Left lobe of liver (tissue), 2 donors: ENCODE measurements around the gene SIM2. TPM values are rescaled to one million over a fixed set of nuclear protein-coding genes. Genes with fewer than 3 reads are reported as not detected.
A peak's percentile ranks its signal among the peaks of the same experiment; 100 is the strongest.

Experiments used
- ATAC-seq: fragments of 200-7000 bp; cut with Tn5 transposase; one replicate; pipeline ENCODE4 v1.9.1; 2020; ENCODE audit warnings: mild to moderate bottlenecking, moderate library complexity
- DNase-seq: peaks from one replicate; pipeline ENCODE4 v3.0.0-alpha.2; 2020; ENCODE audit warnings: low spot score
- total RNA-seq: library from RNA; stranded (reverse); gene quantifications from one replicate; pipeline ENCODE4 v1.2.1, GENCODE V29; 2021
- donor health status: DM: no; HTN: no; CAD: no; lungs with moderate emphysema.
- donor health status: DM: no; HTN: yes; CAD: no.

Gene SIM2
- total RNA-seq, 1 donor from 2014 or later: not detected

DNA sequence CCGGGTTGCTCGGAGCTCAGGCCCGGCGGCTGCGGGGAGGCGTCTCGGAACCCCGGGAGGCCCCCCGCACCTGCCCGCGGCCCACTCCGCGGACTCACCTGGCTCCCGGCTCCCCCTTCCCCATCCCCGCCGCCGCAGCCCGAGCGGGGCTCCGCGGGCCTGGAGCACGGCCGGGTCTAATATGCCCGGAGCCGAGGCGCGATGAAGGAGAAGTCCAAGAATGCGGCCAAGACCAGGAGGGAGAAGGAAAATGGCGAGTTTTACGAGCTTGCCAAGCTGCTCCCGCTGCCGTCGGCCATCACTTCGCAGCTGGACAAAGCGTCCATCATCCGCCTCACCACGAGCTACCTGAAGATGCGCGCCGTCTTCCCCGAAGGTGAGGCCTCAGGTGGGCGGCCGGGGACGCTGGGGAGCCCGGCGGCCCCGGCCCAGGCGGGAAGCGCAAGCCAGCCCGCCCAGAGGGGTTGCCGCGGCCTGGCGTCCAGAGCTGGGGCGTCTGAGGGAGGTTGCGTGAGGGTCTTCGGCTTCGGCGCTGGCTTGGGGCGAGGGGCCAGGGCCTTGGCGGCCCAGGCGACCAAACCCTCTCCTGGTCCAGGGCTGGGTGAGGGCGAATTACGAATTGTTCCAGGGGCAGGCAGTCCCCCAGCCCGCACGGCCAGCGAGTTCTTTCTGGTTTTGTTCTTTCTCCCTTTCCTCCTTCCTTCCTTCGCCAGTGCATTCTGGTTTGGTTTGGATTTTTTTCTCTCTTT lies 805 bp downstream of the SIM2 start:
- ATAC-seq: no peak
- DNase-seq: no peak

DNA sequence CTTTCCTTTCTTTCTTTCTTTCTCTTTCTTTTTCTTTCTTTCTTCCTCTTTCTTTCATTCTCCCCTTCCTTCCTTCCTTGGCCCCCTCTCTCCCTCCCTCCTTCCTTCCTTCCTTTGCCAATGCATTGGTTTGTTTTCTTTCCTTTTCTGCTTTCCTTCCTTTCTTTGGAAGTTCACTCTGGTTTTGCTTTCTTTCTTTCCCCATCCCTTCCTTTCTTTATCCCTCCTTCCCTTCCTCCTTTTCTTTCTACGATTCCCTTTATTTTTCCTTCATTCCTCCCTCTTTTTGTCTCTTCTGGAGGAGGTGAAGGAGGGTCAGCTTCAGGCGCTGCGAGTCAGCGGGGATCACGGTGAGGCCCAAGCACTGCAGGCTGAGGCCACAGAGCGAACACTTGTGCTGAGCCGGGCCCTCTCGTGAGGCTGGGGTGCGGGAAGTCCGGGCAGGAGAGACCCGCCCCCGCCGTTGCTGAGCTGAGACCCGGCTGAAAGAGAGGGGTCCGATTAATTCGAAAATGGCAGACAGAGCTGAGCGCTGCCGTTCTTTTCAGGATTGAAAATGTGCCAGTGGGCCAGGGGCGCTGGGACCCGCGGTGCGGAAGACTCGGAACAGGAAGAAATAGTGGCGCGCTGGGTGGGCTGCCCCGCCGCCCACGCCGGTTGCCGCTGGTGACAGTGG lies 1.5 kb downstream of the SIM2 start:
- DNase-seq (no peak), ATAC-seq (no peak)

DNA sequence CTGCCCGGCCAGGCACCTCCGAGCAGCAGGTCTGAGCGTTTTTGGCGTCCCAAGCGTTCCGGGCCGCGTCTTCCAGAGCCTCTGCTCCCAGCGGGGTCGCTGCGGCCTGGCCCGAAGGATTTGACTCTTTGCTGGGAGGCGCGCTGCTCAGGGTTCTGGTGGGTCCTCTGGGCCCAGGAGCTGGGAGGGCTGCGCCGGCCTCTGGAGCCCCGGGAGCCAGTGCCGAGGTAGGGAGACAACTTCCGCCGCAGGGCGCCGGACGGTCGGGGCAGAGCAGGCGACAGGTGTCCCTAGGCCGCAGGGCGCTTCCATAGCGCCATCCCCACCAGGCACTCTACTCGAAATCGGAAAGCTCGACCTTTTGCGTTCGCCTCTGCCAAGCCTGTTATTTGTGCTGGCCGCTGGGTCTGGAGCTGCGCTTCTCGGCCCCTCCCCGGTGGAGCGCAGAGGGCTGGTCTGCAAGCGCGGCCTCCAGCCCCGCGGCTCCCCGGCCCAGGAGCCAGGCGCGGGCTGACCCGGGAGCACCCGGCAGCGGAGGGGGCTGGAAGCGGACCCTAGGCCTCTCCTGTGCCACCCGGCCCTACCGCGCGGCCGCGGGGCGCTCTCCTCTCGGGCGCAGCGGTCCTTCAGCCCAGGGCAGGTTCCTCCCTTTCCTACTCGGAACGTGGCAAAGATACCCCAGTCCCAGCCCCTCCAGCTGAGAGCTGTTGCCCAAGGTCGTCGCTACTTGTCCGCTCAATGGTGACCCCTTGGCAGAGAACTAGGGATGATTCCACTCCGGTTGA lies 2.2 kb downstream of the SIM2 start:
- no peak for ATAC-seq
- no peak for DNase-seq

DNA sequence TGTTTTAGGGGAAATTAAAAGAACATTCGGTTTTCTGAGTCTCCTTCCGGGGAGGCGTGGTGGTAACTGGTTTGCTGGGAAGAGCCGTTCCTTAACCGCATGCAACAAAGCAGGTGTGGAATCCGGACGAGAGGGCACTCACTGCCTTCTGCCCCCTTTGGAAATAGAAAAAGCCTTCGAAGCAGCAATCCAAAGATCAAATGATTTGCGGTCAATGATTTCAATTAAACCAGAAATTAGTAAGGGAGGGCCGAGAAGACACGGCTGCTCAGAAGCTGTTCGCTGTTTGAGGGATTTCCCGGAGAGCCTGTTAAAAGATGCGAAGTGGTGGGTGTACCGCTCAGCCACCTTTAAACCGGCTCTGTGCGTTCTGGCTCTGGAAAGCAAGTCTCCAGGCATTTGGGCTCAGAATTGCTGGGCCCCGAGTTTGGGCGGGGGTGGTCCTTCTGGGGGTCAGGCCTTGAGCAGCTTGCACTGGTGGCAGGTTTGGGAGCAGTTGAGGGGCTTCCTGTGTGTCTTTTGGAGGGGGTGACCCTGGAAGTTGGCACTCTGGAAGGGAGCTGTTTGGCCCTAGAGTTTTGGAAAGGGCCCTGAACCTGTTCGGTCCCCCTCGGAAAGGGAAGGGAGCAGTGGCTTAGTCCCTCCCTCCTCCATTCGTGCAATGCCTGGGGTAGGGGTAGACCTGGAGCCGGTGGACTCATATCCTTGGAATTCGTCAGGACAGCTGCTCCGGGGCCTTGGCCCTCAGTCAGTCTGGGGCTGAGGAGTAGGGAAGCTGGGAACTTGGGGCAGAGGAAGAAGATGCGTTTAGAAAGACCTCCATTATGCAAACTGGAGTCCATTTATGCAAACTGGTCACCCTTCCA lies 3.1 kb downstream of the SIM2 start:
- no peak for ATAC-seq
- DNase-seq: no peak

DNA sequence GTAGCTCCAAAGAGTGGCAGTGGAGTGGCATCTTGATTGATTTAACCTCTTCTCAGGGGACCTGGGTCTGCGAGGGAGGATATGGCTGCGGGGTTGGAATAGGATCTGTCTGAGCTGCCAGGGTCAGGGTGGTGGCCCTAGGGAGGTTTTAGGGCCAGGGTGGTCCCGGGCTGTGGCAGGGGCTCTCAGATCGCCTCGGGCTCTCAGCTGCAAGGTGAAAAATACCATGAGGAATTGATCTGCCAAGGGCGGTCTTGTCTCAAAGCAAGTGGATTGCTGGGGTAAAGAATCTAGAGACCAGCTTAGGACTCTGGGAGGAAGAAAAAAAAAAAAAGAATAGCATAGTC lies 3.7 kb downstream of the SIM2 start:
- DNase-seq: no peak
- no peak for ATAC-seq

DNA sequence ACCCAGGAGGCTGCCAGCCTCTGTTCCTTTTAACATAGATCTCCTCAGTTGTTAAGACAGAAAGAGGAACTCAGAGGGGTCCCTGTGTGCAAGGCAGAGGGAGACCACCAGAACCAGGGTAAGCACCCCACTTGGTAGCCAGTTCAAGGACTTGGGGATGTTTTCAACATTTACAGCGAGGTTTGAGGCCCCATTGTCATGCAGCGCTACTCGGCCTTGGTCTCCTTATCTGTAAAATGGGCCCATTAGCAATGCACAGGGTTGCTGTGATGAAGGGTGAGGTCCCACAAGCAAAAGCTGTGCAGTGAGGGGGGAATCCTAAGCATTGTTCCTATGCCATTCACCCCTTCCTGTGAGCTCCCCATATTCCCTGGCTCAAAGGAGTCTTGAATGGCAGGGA lies 4.2 kb downstream of the SIM2 start:
- no peak for DNase-seq
- ATAC-seq: no peak

DNA sequence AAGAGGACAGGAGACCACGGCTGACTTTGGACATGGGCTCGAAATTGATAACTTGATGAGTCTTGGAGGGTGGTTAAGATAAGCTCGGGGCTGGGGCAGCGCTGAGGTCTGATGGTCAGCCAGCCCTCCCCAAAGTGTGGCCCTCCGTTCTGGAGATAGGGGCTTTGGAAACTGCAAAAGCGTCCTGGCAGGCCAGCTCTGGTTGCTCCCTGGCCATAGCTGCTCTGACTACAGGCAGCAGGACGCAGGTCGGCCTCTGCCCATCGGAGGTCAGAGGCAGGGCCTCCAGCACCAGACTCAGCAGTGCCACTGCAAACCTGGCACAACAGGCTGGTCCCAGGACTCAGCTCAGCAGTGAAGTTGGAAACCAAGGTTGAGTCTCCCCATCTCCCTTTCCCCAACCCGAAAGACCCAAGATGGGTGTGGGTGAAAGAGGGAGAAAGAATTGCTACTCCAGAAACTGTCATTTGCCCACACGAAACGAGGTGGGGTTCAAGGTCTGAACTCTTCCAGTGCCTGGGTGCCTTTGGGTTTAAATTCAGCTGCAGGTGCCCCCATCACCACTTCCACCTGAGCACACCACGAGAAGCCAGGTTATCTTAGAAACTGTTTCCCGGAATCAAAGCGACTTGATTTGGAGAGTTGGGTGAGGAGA lies 4.8 kb downstream of the SIM2 start:
- ATAC-seq (no peak), DNase-seq (no peak)

DNA sequence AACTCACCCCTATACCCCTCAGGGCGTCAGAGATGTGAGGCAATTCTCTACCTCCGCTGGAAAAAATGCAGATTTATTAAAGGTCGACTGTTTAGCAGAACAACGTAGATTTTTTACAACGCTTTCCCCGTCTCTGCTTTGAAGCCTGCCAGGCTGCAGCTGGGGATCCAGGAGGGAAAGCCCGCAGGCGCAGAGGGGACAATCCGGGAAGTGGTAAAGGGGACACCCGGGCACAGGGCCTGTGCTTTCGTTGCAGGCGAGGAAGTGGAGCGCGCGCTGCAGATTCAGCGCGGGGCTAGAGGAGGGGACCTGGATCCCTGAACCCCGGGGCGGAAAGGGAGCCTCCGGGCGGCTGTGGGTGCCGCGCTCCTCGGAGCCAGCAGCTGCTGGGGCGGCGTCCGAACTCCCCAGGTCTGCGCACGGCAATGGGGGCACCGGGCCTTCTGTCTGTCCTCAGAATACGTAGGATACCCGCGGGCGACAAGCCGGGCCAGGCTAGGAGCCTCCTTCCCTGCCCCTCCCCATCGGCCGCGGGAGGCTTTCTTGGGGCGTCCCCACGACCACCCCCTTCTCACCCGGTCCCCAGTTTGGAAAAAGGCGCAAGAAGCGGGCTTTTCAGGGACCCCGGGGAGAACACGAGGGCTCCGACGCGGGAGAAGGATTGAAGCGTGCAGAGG lies 5.5 kb downstream of the SIM2 start:
- no peak for ATAC-seq
- no peak for DNase-seq

DNA sequence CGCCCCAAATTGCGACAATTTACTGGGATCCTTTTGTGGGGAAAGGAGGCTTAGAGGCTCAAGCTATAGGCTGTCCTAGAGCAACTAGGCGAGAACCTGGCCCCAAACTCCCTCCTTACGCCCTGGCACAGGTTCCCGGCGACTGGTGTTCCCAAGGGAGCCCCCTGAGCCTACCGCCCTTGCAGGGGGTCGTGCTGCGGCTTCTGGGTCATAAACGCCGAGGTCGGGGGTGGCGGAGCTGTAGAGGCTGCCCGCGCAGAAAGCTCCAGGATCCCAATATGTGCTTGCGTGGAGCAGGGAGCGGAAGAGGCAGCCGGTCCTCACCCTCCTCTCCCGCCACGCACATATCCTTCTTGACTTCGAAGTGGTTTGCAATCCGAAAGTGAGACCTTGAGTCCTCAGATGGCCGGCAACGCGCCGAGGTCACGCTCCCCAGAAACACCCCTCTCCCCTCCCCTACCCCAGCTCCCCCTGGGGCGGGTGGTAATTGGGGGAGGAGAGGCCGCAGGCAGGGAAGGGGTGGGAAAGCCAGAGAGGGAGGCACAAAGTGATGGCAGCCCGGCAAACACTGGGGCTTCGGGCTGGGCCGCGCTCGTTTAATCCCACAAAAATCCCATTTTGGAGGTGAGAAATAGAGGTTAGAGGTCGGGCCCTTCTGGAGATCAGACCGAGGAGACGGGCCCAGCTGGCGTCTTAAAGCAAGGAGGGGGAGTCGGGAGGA lies 6.2 kb downstream of the SIM2 start:
- no peak for ATAC-seq
- no peak for DNase-seq

DNA sequence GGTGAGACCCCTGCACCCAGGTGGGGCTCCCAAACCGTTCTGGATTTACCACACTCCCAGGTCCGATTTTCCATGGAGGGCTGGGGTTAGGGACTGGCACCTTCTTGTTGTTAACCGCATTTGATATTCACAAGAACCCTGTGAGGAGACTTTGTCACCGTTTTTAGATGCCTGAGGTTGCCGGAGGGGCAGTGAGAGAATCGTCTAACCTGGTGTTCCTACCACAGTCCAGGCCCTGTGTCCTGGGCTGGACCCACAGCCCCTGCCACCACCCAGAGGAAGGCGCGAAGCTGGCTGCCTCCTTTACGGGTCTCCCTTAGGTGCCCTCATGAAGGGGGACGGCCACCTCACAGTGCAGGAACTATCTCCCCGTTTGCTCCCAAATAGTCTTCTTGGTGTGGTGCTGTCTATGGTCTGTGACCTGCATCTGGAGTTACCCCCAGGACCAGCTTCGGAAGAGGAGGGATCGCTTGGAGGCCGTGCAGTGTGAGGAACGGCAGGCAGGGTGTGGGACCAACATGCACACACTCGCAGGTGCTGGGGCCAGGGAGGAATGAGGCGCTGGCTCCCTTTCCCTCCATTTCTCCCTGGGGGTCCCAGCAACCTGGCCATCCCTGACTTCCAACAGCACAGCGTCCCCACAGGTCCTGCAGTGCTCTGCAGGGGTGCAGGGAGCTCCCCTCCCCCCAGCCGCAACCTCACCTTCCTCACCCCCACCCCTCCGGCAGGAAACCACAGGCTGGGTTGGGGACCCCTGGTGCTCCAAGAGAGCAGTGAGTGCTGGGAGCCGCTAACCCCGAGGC lies 7.0 kb downstream of the SIM2 start:
- ATAC-seq: no peak
- no peak for DNase-seq

DNA sequence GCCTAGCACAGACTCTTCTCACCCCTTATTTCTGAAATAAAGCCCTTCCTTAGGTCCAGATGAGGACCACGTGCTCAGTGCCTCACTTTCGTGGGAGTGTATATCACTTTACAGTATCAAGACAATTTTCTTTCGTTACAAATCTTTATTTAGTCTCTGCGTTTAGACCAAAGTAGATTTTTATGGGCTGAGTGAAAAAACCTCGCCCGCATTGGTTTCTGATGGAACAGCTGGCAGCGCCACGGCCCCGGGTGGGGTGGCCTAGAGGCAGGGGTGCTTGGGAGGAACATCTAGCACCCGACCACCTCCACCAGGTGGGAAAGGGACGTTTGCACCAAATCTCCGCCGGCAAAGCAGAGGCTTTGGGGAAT lies 7.6 kb downstream of the SIM2 start:
- no peak for DNase-seq
- ATAC-seq: no peak

DNA sequence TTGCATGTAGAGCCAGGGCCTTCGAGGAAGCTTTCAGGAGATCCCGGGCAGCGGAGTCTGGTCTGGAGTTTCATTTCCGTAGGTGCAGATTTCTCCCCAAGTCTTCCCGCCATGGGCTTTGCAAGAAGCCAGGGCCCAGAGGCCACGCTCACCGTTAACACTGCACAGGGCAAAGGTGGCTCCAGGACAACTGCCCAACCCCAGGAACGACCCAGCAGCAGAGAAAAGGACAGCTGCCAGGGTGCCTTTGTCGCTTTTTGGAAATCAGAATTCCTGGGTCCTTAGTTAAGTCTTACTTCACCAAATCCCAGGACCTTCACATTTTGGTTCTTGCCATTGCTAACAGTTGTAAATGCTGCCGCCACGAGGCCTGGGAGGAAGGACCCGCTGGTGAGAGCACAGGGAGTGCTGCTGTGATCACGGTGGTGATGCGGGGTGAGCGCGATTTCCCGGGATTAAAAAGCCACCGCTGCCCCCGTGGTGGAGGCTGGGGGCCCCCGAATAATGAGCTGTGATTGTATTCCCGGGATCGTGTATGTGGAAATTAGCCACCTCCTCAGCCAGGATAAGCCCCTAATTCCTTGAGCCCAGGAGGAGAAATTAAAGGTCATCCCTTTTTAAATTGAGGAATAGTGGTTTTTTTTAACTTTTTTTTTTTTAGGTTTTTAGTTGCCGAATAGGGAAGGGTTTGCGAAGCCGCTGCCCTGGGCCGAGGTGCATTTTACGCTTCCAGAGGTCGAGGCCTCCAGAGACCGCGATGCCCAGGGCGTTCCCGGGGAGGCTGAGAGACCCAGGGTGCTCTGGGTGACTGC lies 8.2 kb downstream of the SIM2 start:
- ATAC-seq: peak; percentile 40
- DNase-seq: peak; percentile 41

DNA sequence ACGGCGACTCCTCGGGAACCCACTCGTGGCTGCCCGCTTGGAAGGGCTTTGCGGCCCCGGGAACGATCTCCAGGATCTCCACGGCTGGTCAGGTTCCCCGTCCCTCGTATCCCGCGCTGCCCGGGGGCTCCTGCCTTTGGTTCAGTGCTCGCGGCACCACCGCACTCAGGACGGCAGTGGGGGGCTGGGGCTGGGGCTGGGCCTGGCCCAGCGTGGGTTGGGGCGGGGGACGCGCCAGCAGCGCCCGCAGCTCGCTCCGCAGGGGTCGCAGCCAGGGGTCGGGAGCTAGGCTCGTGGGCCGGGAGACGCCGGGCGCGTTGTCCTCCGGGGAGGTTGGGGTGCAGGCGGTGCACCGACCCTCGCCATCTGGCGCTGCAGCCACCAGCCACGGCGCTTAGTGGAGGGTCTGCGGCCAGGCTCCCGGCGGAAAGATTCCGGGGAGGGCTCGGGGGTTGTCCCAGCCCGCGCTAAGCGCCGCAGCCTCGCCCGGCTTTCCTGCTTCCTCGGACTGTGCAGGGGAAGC lies 8.9 kb downstream of the SIM2 start:
- ATAC-seq (no peak), DNase-seq (peak; percentile 31)

DNA sequence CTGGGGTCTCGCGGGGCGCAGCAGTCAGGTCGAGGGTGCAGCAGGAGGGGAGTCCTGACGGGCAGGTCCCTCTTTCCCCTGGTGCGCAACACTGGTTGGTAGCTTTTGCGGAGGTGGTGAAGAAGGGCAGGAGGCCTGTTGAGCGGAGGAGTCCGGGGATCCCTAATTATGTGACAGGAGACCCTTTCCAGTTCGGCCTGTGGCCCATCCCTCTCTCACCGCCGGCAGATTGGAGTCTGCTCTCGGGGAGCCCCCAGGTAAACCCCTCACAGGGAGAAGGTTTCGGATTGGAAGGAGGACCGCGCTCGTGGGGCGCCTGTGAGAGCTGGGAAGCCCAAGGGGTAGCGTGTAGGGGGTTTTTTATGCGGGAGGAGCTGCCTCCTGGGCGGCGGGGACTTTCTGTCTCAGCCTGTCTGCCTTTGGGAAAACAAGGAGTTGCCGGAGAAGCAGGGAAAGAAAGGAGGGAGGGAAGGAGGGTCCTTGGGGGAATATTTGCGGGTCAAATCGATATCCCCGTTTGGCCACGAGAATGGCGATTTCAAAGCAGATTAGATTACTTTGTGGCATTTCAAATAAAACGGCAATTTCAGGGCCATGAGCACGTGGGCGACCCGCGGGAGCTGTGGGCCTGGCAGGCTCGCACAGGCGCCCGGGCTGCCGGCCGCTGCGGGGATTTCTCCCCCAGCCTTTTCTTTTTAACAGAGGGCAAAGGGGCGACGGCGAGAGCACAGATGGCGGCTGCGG lies 9.5 kb downstream of the SIM2 start:
- ATAC-seq: peak; percentile 12
- DNase-seq: peak; percentile 22

DNA sequence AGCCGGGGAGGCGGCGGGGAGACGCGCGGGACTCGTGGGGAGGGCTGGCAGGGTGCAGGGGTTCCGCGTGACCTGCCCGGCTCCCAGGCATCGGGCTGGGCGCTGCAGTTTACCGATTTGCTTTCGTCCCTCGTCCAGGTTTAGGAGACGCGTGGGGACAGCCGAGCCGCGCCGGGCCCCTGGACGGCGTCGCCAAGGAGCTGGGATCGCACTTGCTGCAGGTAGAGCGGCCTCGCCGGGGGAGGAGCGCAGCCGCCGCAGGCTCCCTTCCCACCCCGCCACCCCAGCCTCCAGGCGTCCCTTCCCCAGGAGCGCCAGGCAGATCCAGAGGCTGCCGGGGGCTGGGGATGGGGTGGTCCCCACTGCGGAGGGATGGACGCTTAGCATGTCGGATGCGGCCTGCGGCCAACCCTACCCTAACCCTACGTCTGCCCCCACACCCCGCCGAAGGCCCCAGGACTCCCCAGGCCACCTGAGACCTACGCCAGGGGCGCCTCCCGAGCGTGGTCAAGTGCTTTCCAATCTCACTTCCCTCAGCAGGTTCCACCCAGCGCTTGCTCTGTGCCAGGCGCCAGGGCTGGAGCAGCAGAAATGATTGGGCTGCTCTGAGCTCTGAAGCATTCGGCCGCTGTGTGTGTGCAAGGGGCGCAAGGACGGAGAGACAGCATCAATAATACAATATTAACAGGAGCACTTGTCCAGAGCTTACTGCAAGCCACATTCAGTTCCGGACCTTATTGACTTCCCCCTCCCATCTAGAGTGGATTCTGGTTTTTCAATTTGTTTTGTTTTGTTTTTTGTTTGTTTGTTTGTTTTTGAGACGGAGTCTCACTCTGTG lies 10.3 kb downstream of the SIM2 start:
- ATAC-seq (peak; percentile 40), DNase-seq (peak; percentile 40)
